GM04504 (cell line): ENCODE measurements around the gene TGM3.
"Not testable (repeated sequence)": the region's sequence is repeated elsewhere in the genome, so short reads cannot be mapped to it uniquely, and the experiment has no call there.

Experiments
- DNase-seq: peaks from one replicate; pipeline ENCODE4 v3.0.0-alpha.2; 2012; ENCODE audit warnings: low read depth

Gene TGM3, protein sequence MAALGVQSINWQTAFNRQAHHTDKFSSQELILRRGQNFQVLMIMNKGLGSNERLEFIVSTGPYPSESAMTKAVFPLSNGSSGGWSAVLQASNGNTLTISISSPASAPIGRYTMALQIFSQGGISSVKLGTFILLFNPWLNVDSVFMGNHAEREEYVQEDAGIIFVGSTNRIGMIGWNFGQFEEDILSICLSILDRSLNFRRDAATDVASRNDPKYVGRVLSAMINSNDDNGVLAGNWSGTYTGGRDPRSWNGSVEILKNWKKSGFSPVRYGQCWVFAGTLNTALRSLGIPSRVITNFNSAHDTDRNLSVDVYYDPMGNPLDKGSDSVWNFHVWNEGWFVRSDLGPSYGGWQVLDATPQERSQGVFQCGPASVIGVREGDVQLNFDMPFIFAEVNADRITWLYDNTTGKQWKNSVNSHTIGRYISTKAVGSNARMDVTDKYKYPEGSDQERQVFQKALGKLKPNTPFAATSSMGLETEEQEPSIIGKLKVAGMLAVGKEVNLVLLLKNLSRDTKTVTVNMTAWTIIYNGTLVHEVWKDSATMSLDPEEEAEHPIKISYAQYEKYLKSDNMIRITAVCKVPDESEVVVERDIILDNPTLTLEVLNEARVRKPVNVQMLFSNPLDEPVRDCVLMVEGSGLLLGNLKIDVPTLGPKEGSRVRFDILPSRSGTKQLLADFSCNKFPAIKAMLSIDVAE

DNA sequence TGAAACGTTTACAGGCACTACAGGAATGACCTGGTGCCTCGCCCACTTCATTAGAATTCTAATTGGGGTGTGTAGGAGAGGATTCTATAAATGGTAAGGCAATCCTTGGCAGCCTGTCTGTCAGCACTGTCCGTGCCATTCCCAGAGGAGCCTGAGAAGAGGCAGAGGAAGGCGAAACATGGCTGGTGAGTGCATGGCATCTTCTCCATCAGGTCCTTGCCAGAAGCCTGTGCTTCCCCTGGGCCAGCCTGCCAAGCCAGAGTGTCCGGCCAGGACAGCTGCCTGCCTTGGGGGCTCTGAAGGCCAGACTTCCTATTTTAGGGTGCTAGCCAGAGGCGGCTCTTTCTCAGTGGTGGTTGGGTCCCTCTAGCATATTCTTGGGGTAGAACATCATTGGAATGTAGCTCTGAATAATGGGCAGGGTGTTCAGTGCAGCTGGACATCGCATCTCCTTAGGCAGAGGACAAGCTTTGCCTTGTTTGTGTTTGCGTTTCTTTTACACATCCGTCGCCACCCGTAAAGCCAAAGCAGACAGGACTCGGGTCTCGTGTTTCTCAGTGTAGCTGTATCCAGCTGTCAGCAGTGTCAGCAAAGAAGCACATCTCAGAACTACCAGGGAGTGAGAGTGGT, at the start of gene TGM3:
Gene TGM3 (plus strand): TSS at position 116 of the 630 bp plus-strand sequence. CDS start 63 bp downstream, at position 179.
- DNase-seq = no peak

GRCh38 chr20:2246069-2246491, 49.7 kb upstream of the TGM3 start:
- DNase-seq = no peak

DNA sequence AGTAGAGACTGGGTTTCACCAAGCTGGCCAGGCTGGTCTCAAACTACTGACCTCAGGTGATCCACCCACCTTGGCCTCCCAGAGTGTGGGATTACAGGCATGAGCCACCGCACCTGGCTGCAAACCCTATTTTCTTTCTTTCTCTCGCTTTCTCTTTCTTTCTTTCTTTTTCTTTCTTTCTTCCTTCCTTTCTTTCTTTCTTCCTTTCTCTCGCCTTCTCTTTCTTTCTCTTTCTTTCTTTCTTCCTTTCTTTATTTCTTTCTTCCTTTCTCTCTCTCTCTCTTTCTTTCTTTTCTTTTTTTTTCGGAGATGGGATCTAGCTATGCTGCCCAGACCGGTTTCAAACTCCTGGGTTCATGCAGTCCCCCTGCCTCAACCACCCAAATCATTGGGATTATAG, 47.0 kb upstream of the TGM3 start:
- DNase-seq = no peak

DNA sequence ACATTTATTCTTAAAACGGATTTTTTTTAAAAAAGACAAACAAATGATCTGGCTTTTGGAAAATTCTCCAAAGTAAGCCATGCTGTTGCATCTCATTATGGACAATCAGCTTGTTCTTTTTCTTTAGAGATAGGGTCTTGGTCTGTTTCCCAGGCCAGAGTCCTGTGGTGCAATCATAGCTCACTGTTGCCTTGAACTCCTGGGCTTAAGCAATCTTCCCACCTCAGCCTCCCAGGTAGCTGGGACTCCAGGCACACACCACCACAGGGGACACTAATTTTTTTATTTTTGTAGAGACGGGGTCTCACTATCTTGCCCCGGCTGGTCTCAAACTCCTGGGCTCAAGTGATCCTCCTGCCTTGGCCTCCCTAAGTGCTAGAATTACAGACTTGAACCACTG, 45.9 kb upstream of the TGM3 start:
- DNase-seq = no peak

GRCh38 chr20:2252419-2252997, 43.3 kb upstream of the TGM3 start:
- DNase-seq = no peak

- no peak for DNase-seq
Measured at GRCh38 chr20:2253256-2253655, 42.5 kb upstream of the TGM3 start.

DNA sequence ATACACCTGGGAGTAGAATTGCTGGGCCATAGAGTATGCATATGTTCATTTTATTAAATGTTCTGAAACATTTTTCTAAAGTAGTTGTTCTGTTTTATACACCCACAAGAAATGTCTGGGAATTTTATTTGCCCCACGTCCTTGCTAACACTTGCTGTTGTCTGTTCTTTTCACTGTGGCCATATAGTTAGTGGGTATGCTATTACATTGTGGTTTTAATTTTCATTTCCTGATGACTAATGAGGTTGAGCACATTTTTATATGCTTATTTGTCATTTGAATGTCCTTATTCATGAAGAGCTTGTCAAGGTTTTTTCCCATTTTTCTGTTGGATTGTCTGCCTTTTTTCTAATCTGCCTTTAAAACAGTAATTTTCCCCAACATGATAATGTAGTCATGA, 41.5 kb upstream of the TGM3 start:
- no peak for DNase-seq

DNA sequence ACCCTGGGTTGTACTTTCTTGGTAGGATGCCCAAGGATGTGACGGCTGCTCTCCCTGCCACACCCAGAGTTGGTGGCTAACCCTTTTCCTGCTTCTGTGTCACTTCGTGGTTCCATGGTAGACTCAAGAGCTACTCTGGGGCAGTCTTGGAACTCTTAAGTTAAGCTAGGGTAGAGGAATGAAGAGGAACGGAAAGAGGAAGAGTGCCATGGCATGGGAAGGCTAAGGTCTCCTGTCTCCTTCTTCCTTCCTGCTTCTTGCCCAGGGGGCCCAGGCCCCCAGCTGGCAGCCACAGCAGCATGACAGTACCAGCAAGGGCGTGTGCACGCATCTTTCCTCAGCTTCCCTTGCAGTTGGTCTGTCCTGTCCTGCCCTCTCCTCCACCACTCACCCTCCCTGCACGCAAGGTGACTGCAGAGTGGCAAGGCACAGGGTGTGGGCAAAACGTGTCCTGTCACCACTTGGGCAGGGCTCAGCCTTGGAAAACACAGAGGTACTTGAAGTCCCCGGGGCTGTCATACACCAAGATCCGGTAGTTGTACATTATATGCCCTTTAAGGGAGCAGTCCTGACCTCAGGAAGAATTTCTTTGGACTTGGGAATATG, 39.8 kb upstream of the TGM3 start:
- DNase-seq = no peak

DNA sequence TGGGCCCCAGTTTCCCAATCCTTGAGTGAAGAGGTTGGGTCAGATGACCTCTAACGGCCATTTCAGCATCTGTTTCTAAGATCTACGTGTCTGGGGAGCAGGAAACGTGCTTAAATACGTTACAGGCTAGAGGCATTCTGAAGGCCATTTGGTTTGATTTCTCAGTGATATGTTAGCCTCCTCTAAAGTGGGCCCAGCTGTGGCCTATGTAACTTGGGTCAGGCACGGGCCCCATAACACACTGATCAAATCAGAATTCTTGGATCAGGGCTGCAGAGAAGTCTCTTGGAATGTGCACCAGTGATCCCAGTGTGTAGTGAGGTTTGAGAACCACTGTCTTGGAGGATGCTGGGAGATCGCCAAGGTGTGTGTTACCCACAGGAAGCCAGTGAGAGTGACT, 36.1 kb upstream of the TGM3 start:
- no peak for DNase-seq

DNA sequence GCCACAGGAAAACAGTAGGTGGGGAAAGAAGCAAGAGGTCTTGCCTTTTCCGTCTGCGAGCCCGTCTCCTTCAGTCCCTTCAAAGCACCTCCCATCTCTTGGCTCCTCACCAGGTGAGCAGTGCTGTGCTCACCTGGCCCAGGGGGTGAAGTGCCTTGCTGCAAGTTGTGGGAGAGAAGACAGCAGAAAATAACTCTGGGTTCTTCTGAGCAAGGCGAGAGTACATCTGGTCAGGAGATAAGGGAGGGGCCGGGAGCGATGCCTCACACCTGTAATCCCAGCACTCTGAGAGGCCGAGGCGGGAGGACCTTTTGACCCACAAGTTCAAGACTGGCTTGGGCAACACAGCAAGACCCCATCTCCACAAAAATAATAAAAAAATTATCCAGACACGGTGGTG, 35.6 kb upstream of the TGM3 start:
- DNase-seq = no peak

DNA sequence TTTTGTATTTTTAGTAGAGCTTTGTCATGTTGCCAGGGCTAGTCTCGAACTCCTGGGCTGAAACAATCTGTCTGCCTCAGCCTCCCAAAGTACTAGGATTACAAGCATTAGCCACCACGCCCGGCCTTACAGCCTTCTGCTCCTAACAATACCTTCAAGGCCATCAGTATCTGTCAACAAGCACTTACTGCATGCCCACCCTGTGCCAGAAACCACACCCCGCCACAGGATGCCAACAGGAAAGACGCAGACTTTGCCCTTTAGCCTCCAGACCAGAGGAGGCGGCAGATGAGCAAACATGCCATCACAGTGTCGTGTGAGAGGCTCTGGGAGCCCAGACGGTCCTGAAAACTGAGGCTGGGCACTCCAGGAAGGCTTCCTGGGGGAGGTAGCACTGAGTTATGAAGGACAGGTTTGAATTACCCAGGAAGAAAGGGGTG, 34.7 kb upstream of the TGM3 start:
- DNase-seq = no peak

DNA sequence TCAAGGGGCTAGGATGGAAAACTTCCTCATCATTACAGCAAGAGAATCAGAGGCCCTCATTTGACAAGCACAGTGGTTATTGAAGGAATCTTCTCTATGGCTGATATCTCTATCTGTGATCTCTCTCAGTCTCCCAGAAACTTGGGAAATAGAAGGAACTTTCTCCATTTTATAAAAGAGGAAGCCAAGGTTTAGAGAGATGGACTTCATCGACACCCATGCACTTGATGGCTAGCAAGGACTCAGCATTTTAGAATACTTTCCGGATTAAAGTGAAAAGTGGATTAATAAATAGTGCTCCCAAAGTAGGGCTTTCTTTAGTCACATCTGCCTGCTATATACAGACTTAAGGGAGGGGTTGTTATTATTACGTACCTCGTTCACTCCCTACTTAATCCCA, 34.2 kb upstream of the TGM3 start:
- no peak for DNase-seq

GRCh38 chr20:2264118-2264517, 31.7 kb upstream of the TGM3 start:
- no peak for DNase-seq

GRCh38 chr20:2264621-2265374, 31.0 kb upstream of the TGM3 start:
- not testable (repeated sequence) for DNase-seq

DNA sequence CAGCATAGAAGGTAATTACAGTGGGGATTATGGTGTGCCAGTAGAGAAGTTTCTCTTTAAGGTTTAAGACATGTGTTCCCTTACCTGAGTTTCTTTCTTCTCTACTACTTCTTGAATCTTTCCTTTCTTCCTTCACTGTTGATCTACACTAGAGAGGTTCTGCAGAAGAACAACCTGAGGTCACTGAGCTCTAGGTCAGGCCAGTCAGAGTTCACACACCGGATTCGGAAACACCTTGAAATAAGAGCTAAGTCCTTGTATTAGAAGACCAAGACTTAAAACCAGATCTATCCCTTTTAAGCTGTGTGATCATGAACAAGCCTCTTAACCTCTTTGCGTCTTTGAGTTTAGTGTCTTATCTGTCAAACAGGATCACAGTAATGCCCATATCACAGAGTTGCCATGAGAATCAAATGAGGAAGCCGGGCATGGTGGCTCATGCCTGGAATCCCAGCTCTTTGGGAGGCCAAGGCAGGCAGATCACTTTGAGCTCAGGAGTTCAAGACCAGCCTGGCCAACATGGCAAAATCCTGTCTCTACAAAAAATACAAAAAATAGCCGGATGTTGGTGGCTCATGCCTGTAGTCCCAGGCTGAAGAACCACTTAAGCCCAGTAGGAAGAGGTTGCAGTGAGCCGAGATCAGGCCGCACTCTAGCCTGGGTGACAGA, 22.0 kb upstream of the TGM3 start:
- DNase-seq = no peak

DNA sequence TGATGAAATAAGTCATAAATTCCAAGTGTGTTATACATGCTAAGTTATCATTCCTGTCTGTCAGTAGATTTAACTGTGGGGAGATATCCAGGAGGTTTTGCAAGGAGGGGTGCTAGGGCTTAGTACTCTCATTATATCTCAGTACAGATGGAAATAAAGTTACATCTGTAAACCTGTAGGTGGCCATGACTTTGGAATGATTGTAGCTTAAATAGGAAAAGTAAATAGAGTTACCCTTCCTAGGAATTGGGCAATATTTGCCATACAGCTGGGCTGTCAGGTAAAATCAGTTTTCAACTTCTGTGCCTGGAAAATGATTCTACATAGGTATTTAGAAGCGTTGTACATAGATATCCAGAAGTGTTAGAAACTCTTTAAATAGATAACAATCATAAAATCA, 19.8 kb upstream of the TGM3 start:
- no peak for DNase-seq

DNA sequence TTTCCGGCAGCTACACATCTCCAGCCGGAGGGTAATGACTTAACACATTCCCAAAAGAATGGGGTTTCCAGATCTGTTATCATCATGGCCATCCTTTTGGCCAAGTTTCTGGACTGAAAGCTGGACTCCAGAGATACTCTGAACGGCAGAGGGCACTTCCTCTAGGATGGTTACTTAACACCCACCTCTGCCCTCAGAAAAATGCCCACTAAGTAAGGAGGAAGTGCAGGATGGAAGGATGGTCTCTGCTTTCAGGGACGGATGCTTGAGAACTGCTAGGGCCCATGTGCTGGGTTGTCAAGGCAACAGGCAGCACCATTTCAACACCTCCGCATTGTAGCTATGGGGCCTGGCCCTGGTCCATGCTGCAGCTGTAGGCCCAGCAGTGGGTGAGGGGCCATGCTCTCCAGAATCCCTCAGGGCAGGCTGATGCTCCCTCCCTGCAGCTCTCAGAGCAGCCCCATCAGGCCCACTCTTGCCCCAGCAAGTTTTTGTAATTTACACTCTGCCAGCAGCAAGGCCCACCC, 16.5 kb upstream of the TGM3 start:
- DNase-seq = no peak

- DNase-seq = no peak
Measured at GRCh38 chr20:2280082-2280481, 15.7 kb upstream of the TGM3 start.

DNA sequence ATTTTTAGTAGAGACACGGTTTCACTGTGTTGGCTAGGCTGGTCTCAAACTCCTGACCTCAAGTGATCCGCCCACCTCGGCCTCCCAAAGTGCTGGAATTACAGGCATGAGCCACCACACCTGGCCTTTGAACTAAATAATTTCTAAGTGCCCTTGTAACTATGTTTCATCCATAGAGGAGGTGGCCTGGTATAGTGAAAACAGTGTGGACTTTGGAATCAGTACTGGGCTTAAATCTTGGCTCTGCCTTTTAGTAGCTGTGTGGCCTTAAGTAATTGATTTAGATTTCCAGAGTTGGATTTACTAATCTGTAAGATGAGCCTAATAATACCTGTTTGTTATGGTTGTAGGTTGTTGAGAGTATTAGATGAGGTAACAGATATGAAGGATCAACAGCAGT, 14.2 kb upstream of the TGM3 start:
- DNase-seq = no peak

- no peak for DNase-seq
Measured at GRCh38 chr20:2282181-2282580, 13.6 kb upstream of the TGM3 start.
